ENCODE measurements around the gene ARHGAP4. TPM values are rescaled to one million over a fixed set of nuclear protein-coding genes. Genes with fewer than 3 reads are reported as not detected.

ARHGAP4 gene
- total RNA-seq, 2 donors from 2014 or later = 26.6 to 35.5 TPM

GRCh38 chrX:153931748-153932147 lies 5.7 kb upstream of the ARHGAP4 start:
- intact Hi-C loops (cut with DNase I, micrococcal nuclease) = no loop called here
- DNase-seq = no peak
- ATAC-seq = no peak

DNA sequence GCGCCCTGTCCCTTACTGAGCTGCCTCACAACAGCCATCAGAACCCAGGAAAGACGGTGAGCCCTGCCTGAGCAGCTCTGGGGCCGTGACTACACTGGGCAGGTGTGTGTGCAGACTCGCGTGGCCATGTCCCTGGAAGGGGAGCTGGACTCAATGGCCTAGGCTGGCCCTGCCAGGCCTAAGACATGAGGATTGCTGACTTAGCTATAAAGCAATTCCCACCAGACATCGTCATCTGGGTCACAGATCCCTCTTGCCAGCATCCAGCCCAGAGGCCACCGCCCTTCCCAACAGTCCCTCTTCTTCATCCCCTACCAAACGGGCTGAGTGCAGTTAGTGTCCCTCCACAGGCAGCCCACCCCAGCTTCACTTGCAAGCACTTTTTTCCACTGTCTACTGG lies 5.1 kb upstream of the ARHGAP4 start:
- intact Hi-C loops (cut with DNase I, micrococcal nuclease) = no loop called here
- no peak for DNase-seq
- ATAC-seq = no peak

GRCh38 chrX:153930011-153930910 lies 4.2 kb upstream of the ARHGAP4 start:
- DNase-seq (no peak), ATAC-seq (no peak)
- intact Hi-C loops (cut with DNase I, micrococcal nuclease) = no loop called here

GRCh38 chrX:153929576-153929975 lies 3.5 kb upstream of the ARHGAP4 start:
- intact Hi-C loops (cut with DNase I, micrococcal nuclease) = no loop called here
- ATAC-seq (no peak), DNase-seq (no peak)

DNA sequence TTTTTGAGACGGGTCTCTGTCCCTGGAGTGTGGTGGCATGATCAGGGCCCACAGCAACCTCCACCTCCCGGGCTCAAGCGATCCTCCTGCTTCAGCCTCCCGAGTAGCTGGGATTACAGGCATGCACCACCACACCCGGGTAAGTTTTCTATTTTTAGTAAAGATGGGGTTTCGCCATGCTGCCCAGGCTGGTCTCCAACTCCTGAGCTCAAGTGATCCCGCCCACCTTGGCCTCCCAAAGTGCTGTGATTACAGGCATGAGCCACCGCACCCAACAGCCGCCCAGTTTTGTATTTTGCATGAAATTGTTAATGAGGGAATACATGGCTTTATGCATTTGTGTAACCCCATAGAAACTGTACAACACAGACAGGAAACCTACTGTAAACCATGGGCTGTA lies 2.8 kb upstream of the ARHGAP4 start:
- intact Hi-C loops (cut with DNase I, micrococcal nuclease) = no loop called here
- DNase-seq (no peak), ATAC-seq (no peak)

GRCh38 chrX:153927922-153928760 lies 2.1 kb upstream of the ARHGAP4 start:
- ATAC-seq (peak; percentile 86), DNase-seq (peak; percentile 95 to 96)
- intact Hi-C loops (cut with DNase I, micrococcal nuclease) = no loop called here

DNA sequence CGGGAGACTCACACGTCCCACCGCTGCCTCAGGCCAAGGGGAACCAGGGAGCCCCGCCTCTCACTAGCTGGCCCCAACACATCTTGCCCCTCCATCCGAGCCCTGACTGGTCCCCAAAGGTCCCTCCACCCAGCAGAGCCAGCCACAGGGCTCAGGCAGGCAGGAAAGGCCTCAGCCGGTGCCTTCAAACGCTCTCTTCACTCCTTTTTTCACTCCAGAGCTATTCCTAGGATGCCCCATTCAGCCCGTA lies 1.5 kb upstream of the ARHGAP4 start:
- DNase-seq = no peak
- intact Hi-C loops (cut with DNase I, micrococcal nuclease) = no loop called here
- no peak for ATAC-seq

DNA sequence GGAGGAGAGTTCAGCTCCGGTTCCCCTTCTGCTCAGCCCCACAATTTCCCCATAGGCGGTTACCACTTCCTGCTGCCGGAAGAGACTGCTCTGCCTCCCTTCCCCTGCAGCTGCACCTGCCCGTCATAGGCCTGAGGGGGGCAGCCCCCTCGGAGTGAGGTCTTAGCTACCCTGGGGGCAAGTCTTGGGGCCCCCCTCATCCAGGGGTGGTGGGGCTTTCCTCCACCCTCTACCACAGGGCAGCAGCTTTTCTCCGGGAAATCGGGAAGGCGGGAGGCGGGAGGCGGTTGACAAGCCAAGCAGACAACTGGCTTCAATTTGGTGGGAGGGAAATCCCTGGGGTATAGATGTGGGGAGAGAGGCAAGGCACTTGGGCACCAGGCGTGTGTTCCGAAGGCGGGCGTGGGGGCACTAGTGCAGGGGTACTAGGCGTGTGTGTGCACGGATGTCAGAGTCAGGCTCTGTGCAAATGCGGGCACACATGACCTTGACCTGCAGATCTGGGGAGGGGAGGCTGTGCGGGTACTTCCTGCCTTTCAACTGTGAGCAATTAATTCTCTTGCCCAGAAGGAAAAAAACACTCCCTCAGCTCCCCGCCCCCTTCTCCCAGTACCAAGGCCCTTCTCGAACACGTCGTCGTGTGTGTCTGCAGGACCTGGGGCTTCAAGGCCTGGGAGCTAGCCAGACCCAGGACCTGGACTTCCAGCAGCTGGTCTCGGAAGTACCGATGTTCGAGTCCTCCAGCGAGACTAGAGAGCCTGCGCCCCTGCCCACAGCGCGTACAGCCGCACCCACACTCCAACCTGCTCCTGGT lies 1.0 kb upstream of the ARHGAP4 start:
- peak; percentile 64 to 69 for DNase-seq
- intact Hi-C loops (cut with DNase I, micrococcal nuclease) = no loop called here
- ATAC-seq = peak; percentile 25

GRCh38 chrX:153926552-153926857 lies 441 bp upstream of the ARHGAP4 start:
- DNase-seq = no peak
- intact Hi-C loops (cut with DNase I, micrococcal nuclease) = no loop called here
- ATAC-seq = no peak

GRCh38 chrX:153925387-153925738 lies 701 bp downstream of the ARHGAP4 start:
- DNase-seq (no peak), ATAC-seq (no peak)
- intact Hi-C loops (cut with DNase I, micrococcal nuclease) = no loop called here

DNA sequence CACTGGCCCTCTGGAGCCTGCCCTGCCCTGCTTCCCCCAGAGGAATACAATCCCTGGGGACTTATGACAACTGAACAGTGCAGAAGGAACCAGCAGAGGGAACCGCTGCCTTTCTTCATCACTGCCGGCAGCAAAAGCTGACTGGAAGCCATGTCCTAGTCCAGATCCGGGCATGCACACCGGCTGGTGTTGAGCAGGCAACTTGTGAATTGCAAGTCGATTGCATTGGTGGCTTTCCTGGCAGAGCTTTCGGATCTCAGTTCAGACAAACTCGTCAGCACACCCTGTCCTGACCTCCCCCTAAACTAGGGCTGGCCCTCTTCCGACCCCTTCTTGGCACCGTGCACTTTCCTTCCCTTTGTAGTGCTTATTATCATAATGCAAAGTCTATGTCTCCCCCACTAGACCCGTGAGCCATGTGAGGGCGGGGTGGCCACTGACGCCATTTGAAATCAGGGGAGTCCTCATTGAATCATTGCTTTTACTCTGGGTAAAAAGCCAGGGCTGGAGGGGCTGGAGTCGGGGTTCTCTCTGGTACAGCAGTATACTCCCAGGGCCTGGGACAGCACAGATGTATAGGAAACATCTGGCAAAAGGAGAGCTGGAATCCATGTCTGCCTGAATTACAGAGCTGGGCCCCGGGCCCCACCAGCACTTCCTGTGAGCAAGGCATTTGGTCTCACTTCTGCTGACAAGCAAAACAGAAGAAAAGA lies 1.8 kb downstream of the ARHGAP4 start:
- DNase-seq (peak in 1 of 2 donors; percentile 37), ATAC-seq (no peak)

DNA sequence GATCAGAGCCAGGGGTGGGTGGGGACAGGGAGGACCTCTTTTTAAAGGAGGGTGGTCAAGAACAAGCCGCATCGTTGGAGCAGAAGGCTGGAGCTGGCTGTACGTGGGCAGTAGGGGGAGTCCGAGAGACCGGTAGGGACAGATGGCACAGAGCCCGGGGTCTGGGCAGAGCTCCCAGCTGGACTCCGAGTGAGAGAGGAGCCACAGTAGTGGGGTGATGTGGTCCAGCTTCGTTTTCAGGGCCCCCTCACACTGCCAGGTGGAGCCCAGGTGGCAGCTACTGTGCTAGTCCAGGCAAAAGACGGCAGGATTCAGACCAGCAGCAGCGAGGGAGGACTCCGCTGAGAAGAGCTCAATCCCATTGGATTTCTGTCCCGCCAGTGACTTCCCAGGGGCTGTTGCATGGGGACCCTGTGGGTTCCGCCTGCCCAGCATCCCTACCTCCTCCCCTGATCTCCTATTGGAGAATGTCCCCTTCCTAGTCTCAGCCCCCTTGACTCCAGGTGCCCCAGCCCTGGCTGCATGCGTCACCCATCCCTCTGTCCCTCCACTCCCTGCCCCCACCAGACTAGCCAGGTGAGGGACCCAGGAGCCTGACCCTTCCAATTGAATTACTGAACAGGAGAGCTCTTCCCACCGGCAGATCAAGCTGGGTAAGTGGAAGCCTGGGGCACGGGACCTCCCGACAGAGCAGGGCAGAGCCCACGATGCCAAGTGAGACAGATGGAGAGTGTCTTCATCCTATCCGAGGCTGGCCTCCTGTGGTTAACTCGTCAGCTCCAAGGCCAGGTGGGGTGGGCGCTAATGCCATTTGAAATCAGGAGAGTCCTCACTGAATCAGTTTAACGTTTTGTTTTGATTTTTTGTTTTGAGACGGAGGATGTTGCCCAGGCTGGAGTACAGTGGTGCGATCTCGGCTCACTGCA lies 2.9 kb downstream of the ARHGAP4 start:
- ATAC-seq (peak; percentile 24), DNase-seq (peak; percentile 69 to 71)
- intact Hi-C loops (cut with DNase I, micrococcal nuclease) = no loop called here

More for the DNA sequence above, 1.8 kb downstream of the ARHGAP4 start:
- intact Hi-C loops (cut with DNase I, micrococcal nuclease) = no loop called here

GRCh38 chrX:153921511-153922446 lies 4.3 kb downstream of the ARHGAP4 start:
- intact Hi-C loops (cut with DNase I, micrococcal nuclease) = no loop called here
- ATAC-seq (no peak), DNase-seq (no peak)

DNA sequence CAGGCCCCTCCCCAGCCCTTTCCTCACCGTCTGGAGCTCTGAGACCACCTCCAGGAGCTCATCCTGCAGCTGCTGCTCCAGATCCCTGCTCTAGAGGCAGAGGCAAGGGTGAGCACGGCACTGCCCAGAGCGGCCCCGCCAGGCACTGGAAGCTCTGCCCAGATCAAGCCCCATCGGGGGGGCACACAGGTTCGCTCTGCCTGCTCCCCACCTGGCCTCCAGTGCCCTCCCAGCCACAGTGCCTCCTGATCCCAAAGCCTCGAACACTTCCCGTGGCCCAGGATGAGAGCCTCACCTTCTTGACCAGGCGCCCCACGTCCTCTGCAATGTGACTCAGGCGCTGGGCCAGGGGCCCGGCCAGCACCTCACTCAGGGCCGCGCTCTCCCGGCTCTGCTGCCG lies 5.0 kb downstream of the ARHGAP4 start:
- DNase-seq = no peak
- intact Hi-C loops (cut with DNase I, micrococcal nuclease) = no loop called here
- no peak for ATAC-seq

GRCh38 chrX:153920546-153920945 lies 5.5 kb downstream of the ARHGAP4 start:
- intact Hi-C loops (cut with DNase I, micrococcal nuclease) = no loop called here
- DNase-seq (no peak), ATAC-seq (no peak)

DNA sequence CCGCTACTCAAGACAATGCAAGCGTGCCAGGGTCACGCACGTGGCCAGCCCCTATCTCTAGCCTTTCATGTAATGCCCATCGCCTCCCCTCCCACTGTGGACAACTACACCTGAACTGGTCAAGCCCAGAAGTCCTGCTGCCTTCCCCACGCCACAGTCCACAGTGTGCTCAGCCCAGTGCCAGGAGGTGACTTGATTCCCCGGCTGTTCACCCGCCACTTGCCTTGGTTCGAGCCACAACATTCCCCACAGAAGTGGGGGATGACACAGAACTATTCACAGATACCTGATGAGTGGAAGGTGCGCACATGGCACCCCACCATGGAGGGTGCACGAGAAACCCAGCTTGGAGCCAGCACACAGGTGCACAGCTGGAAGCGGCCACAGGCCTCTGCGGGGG lies 6.8 kb downstream of the ARHGAP4 start:
- intact Hi-C loops (cut with DNase I, micrococcal nuclease) = no loop called here
- DNase-seq (no peak), ATAC-seq (no peak)

- intact Hi-C loops (cut with DNase I, micrococcal nuclease) = no loop called here
Observed at GRCh38 chrX:153917869-153918268, 8.2 kb downstream of the ARHGAP4 start.

More at GRCh38 chrX:153917869-153918268, 8.2 kb downstream of the ARHGAP4 start:
- no peak for DNase-seq
- no peak for ATAC-seq

Measured in left colon (tissue), 2 donors.